ENCODE measurements around the gene INTS7.

DNA sequence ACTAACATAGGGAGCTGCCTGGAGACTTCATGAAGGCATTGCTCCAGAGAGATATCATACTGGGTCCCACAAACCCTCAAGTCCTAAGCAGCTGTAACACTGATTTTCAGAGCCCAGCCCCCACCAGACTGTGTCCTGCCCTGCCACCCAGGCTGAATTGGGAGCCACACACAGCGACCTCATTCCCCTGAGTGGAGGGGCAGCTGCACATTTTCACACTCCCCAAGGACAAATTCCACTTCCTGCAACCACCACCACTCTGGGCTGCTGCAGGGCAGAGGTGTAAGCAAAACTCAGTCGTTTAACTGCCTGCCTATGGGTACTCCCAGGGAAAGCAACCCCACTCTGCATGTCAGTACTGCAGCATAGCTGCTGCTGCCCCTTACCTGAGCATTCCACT is 20.0 kb upstream of the INTS7 start:
- TF ChIP-seq POLR2A (IDR thresholded peaks at IDR 0.05) (no peak), CTCF (IDR thresholded peaks at IDR 0.05) (no peak)
